HG03175 (cell line): ENCODE measurements around the gene PSMG3.
"Not testable (repeated sequence)": the region's sequence is repeated elsewhere in the genome, so short reads cannot be mapped to it uniquely, and the experiment has no call there.

Source experiments
- ATAC-seq: cut with Tn5 transposase; IDR thresholded peaks from one replicate; pipeline ENCODE4 v1.9.1; 2021; ENCODE audit warnings: mild to moderate bottlenecking, moderate library complexity; ENCODE audit not compliant: unreplicated experiment

The PSMG3 gene

GRCh38 chr7:1597066-1597760, 27.4 kb upstream of the PSMG3 start:
- no peak for ATAC-seq

- no peak for ATAC-seq
Observed at GRCh38 chr7:1596181-1597043, 26.6 kb upstream of the PSMG3 start.

- no peak for ATAC-seq
Observed at GRCh38 chr7:1595636-1596035, 25.8 kb upstream of the PSMG3 start.

- ATAC-seq = no peak
Observed at GRCh38 chr7:1595027-1595426, 25.2 kb upstream of the PSMG3 start.

- ATAC-seq = no peak
Observed at GRCh38 chr7:1593904-1594421, 24.1 kb upstream of the PSMG3 start.

- no peak for ATAC-seq
Observed at GRCh38 chr7:1593091-1593866, 23.4 kb upstream of the PSMG3 start.

- no peak for ATAC-seq
Observed at GRCh38 chr7:1592299-1592871, 22.6 kb upstream of the PSMG3 start.

GRCh38 chr7:1591876-1592275, 22.0 kb upstream of the PSMG3 start:
- no peak for ATAC-seq

GRCh38 chr7:1591396-1591795, 21.6 kb upstream of the PSMG3 start:
- no peak for ATAC-seq

GRCh38 chr7:1590887-1591286, 21.1 kb upstream of the PSMG3 start:
- no peak for ATAC-seq

GRCh38 chr7:1590476-1590875, 20.6 kb upstream of the PSMG3 start:
- ATAC-seq = no peak

- ATAC-seq = no peak
Observed at GRCh38 chr7:1588978-1589377, 19.1 kb upstream of the PSMG3 start.

GRCh38 chr7:1587738-1588137, 17.9 kb upstream of the PSMG3 start:
- no peak for ATAC-seq

GRCh38 chr7:1586827-1587705, 17.2 kb upstream of the PSMG3 start:
- no peak for ATAC-seq

GRCh38 chr7:1586126-1586826, 16.4 kb upstream of the PSMG3 start:
- no peak for ATAC-seq

- no peak for ATAC-seq
Observed at GRCh38 chr7:1585142-1585981, 15.5 kb upstream of the PSMG3 start.

GRCh38 chr7:1584700-1585099, 14.9 kb upstream of the PSMG3 start:
- no peak for ATAC-seq

GRCh38 chr7:1583241-1583930, 13.6 kb upstream of the PSMG3 start:
- ATAC-seq = not testable (repeated sequence)
